SHP77 (cell line): ENCODE results near the gene AMBRA1.

Experiments used
- DNase-seq, 2 experiments: peaks; one replicate each; lab custom pipeline; 2025; lab: John Stamatoyannopoulos, UW

Gene AMBRA1

GRCh38 chr11:46347637-46348311 is 246.0 kb downstream of the AMBRA1 start:
- DNase-seq: no peak

GRCh38 chr11:46346886-46347636 is 246.8 kb downstream of the AMBRA1 start, which contains the start of gene DGKZ:
Gene DGKZ (plus strand): TSS chr11:46347463. CDS start chr11:46347660, 197 bp downstream.
- DNase-seq: peak; percentile 77 to 84
